Measurements from ENCODE around the gene SULF2. TPM values are rescaled to one million over a fixed set of nuclear protein-coding genes. Genes with fewer than 3 reads are reported as not detected.
A peak's percentile ranks its signal among the peaks of the same experiment; 100 is the strongest.

SULF2 gene
- total RNA-seq, 2 donors from 2014 or later = 9.1 to 34.3 TPM

GRCh38 chr20:47762699-47763268 is 22.5 kb downstream of the SULF2 start:
- no peak overlapping the region for H3K4me3 ChIP-seq
- H3K27ac ChIP-seq = peak overlapping the region in 1 of 4 donors; percentile 33
- DNase-seq (peak in 1 of 4 donors; percentile 18), ATAC-seq (peak; percentile 55)
- H3K4me1 ChIP-seq = peaks cover 11% of the 10 kb centered on the region
- H3K36me3 ChIP-seq (replicated peaks in 1 of 2; ENCODE audit: insufficient read depth in 1 of 2, low read depth in 2 of 2) = no peaks in the 10 kb centered on the region
- 31 to 32% methylated on average over 13 of the region's 13 CpGs for WGBS, 2 donors
- H3K9me3 ChIP-seq = no peaks in the 10 kb centered on the region
- peaks cover 0 to 9% of the 10 kb centered on the region in 2 donors for H3K27me3 ChIP-seq
- no peak for TF ChIP-seq CTCF (IDR thresholded peaks at IDR 0.05)
- no peak for TF ChIP-seq POLR2A (IDR thresholded peaks at IDR 0.05)
- intact Hi-C loops (cut with DNase I) = no loop called here

- Histone ChIP-seq H3K4me1 (peaks cover 11% of the 10 kb centered on the region), H3K9me3 (no peaks in the 10 kb centered on the region), H3K4me3 (no peak overlapping the region), H3K27ac (no peak overlapping the region), H3K36me3 (replicated peaks in 1 of 2; ENCODE audit: insufficient read depth in 1 of 2, low read depth in 2 of 2) (no peaks in the 10 kb centered on the region), H3K27me3 (peaks cover 0 to 9% of the 10 kb centered on the region in 2 donors)
- 33 to 51% methylated on average over 11 of the region's 11 CpGs for WGBS, 2 donors
- DNase-seq (no peak), ATAC-seq (no peak)
- TF ChIP-seq POLR2A (IDR thresholded peaks at IDR 0.05) (no peak), CTCF (IDR thresholded peaks at IDR 0.05) (no peak)
- intact Hi-C loops (cut with DNase I) = no loop called here
These were observed 23.7 kb downstream of the SULF2 start for GRCh38 chr20:47761482-47762047.

- no peak for TF ChIP-seq POLR2A (IDR thresholded peaks at IDR 0.05)
- TF ChIP-seq CTCF (IDR thresholded peaks at IDR 0.05) = no peak
- Histone ChIP-seq H3K27ac (no peak overlapping the region), H3K4me1 (peaks cover 11% of the 10 kb centered on the region)
These were observed 24.4 kb downstream of the SULF2 start for GRCh38 chr20:47760686-47761481.

GRCh38 chr20:47758517-47759450 is 26.5 kb downstream of the SULF2 start:
- Histone ChIP-seq H3K27me3 (no peaks in the 10 kb centered on the region), H3K4me3 (no peak overlapping the region), H3K4me1 (peaks cover 11% of the 10 kb centered on the region), H3K9me3 (no peaks in the 10 kb centered on the region), H3K36me3 (replicated peaks in 1 of 2; ENCODE audit: insufficient read depth in 1 of 2, low read depth in 2 of 2) (no peaks in the 10 kb centered on the region), H3K27ac (no peak overlapping the region)
- ATAC-seq (no peak), DNase-seq (no peak)
- no peak for TF ChIP-seq CTCF (IDR thresholded peaks at IDR 0.05)
- no peak for TF ChIP-seq POLR2A (IDR thresholded peaks at IDR 0.05)
- intact Hi-C loops (cut with DNase I) = no loop called here
- 45 to 46% methylated on average over 19 to 20 of the region's 21 CpGs for WGBS, 2 donors

More at GRCh38 chr20:47760686-47761481, 24.4 kb downstream of the SULF2 start:
- Histone ChIP-seq H3K9me3 (no peaks in the 10 kb centered on the region), H3K4me3 (no peak overlapping the region), H3K36me3 (replicated peaks in 1 of 2; ENCODE audit: insufficient read depth in 1 of 2, low read depth in 2 of 2) (no peaks in the 10 kb centered on the region), H3K27me3 (peaks cover 0 to 9% of the 10 kb centered on the region in 2 donors)
- DNase-seq = no peak
- no peak for ATAC-seq
- 46 to 58% methylated on average over 12 to 14 of the region's 14 CpGs for WGBS, 2 donors
- intact Hi-C loops (cut with DNase I) = no loop called here

Measured in body of pancreas (tissue), 4 donors.